Stimulated activated CD8-positive, alpha-beta memory T cell treated with anti-CD3 and anti-CD28 coated beads, Interleukin-7, amount 100 ng/mL, for 4 hours (primary cell): ENCODE results near the gene TMEM213.

ENCODE experiments used
- DNase-seq, 2 donors: peaks; one replicate each; pipeline ENCODE4 v3.0.0-alpha.2; 2020; ENCODE audit warnings: low read depth in 2 of 2

Gene TMEM213

DNA sequence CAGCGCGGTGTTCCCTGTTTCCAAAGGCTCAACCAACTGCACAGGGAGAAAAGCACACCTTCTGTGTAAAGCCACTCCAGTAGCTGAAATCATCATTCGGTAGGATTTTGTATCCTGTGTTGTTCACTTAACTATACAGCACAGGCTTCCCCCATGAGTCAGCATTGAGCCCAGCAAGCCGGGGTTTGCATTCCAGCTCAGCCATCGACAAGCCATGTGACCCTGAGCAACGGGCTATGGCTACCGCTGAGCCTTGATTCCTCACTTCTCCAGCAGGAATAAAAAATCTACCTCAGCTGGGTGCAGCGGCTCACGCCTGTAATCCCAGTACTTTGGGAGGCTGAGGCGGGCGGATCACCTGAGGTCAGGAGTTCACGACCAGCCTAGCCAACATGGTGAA, 44.3 kb downstream of the TMEM213 start:
- DNase-seq = no peak

DNA sequence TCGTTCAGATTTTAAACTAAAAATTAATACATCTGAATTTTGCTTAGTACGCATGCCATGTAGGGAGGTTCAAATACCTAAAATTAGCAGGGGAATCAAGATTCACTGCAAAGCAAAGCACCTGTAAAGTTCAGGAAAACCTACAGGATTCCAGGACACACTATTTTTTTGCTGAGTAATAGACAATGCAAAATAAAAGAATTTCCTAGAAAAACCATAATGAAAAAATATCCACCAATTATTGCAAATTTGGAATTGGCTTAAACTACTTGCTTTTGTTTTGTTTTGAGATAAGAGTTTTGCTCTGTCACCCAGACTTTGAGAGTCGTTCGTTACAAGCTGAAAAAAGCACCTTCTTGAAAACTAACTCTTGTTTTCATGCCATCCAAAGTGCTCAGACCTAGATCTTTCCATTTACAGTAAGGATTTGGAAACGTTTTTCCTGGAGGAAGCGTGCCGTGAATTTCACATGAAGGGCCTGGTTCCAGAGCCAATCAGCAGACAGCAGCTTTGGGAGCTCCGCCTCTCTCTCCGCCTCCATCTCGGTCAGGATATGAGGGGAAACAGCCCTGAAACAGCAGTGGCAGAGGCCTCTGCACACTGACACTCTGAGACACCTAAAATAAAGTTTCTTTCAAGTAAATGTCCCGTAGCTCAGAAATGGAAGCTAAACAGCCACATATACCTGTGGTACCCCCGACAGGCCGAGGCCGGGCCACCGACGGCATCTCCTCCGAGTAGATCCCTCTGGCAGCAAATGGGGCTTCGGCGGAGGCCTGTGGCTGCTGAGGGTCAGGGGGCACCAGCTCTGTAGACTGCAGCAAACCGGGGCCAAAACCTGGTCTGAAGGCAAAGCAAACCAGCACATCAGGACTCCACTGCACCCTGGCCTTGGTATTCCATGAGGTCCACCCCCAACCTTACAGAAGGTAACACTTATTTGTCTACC, 46.1 kb downstream of the TMEM213 start:
- no peak for DNase-seq

DNA sequence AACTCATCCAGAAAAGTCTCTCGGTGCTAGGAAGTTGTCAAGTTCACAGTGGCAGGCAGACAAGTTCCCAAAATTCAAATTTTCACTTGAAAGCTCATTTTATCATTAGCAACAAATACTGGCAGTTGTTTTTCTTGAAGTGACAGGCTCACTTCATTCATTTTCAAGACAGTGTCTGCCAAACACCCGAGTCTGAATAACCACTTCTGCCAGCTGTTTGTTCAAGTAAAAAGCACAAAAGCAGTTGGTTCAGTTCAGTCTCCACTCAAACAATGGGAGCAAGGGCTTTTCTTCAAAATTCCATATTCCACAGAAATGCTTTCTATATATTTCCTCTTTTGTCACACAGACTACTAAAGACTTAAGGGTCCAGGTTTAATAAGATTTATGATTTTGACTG, 47.9 kb downstream of the TMEM213 start:
- DNase-seq = no peak

DNA sequence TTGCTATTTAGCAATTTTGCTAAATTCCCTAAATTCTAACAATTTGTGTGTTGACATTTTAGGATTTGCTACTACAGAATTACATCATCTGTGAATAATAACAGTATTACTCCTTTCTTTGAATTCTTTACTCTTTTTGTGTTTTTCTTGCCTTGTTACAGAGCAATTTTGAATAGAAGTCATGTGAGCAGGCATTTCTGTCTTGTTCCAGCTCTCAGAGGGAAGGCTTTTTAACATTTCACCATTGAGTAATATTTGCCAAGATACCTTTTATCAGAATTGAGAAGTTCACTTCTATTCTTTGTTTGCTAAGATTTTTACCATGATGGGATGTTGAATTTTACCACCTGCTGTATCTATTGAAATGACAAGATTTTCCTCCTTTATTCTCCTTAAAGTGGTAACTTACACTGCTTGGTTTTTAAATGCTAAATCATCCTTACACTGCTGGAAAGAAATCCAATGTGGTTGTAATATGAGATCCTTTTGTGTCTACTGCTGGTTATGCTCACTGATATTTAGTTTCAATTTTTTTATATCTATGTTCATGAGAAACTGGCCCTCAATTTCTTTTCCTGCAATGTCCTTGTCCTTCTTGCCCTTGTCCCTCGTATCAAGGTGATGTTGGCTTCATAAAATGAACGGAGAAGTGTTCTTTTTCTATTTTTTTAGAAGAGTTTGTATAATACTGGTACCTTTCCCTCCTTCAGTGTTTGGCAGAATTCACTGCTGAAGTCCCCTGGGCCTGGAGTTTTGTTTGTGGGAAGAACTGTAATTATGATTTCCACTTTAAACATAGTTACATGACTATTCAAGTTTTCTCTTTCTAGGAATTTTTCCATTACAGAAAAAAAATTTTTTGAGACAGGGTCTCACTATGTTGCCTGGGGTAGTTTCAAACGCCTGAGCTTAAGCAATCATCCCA, 50.5 kb downstream of the TMEM213 start:
- no peak for DNase-seq

GRCh38 chr7:138849701-138850100, 51.9 kb downstream of the TMEM213 start:
- no peak for DNase-seq

GRCh38 chr7:138852469-138852868, 54.7 kb downstream of the TMEM213 start:
- DNase-seq = no peak

DNA sequence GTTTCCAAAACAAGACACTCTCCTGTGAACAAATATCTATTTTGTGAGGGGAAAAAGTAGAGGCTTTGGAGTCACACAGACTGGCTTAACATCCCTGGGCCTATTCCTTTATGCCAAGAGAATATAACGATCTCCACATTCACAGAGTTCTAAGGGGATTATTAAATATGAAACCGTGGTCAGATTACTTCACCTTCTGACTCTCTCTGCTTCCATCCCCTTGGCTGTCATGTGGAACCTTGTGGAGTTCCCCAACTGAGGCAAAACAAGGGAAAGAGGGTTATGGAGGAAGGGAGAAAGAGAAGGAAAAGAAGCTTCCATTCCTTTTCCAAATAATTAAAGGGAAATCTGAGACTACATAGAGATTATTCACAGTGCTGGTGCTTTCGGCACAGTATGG, 55.7 kb downstream of the TMEM213 start:
- no peak for DNase-seq

DNA sequence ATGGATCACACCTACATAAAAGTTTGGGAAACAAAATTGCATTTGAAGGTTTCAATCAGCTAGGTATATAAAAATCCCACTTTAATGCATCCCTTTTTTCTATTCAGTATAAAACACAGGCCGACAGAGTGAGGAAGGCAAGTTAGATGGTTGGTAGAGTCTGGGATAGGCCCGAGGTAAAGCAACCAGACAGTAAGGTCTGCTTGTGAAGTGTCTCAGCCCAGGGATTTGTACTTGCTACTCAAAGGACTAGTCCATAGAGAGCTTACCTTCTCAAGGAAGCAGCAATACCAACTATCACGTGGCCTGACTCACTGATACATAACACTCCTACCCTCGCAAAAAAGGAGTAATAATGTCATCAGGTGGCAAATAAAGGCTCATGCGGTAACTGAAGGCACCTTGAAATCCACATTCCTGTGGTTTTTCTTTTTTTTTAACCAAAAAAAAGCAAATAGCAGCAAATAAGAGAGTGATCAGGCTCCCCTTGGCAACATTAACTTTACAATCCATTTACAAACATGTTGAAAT, 56.4 kb downstream of the TMEM213 start:
- DNase-seq = no peak

DNA sequence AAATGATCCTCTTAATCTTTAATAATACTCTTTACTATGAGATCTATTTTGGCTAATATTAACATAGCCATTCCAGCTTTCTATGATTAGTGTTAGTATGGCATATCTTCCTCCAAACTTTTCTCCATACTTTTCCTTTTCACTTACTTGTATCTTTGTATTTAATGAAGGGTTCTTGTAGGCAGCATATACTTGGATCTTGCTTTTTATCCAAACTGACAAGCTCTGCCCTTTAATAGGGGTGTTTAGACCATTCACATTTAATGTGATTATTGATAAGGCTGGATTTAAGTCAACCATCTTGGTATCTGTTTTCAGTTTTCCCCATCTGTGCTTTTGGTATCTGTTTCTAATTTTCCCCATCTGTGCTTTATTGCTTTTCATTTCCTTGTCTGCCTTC, 59.9 kb downstream of the TMEM213 start:
- DNase-seq = no peak

DNA sequence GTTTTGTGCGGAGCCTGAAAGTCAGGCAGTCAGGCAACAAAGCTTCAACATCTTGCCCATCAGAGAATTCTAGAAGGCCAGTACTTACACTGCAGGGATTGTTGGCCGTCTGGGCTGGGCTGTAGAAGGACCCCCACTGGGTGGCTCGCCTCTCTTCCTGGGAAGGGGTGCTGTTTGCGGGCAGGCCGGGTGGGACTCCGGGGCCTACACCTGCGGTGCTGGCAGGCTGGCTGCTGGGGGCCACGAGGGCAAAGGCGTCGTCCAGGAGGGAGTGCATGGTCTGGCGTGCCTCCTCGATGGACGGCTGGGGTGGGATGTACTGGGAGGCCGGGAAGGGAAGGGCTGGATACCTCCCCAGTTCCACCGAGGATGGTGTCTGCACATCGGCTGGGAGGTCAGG, 63.3 kb downstream of the TMEM213 start:
- DNase-seq = no peak

DNA sequence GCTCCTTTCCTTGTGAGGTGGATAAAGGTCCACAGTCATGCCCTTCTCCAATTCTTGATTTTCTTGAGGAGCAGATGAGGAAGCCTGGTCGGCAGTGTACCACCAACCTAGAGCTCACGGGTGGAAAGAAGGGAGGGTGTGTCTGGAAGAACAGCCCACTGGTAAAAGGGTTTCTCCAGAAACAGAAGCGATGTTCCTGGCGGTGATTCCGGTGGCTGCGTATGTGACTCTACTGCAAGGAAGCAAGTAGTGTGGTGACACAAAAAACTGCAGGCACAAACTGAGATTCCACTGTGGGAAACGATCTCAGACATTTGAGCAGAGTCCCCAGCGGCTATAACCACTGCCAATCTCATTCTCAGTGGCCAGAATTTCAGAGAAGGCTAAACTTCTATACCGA, 66.1 kb downstream of the TMEM213 start:
- no peak for DNase-seq

GRCh38 chr7:138864667-138865066, 66.9 kb downstream of the TMEM213 start:
- no peak for DNase-seq

- peak; percentile 4 to 13 for DNase-seq
These were observed 68.0 kb downstream of the TMEM213 start for GRCh38 chr7:138865843-138866242.

DNA sequence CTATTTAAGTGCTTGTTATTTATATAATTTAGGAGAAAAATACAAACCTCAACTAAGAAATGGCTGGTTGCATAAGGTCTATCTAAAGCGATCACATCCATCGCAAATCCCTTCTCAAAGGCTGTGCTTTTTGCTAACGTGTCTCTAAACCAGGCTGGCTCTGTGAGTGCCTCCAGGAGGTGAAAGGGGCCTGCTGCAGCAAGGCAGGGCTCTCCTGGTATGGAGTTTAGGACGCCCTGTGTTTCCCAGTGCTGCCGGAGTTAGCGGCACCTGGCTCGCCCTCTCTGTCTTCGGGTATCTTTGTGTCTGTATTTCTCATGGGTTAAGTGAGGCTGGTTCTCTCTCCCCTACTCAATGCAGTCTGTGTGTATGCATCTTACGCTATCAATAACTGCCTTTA, 68.6 kb downstream of the TMEM213 start:
- no peak for DNase-seq

- DNase-seq = no peak
These were observed 70.0 kb downstream of the TMEM213 start for GRCh38 chr7:138867744-138868143.

GRCh38 chr7:138868711-138869110, 70.9 kb downstream of the TMEM213 start:
- no peak for DNase-seq

GRCh38 chr7:138869353-138869752, 71.6 kb downstream of the TMEM213 start:
- DNase-seq = no peak

GRCh38 chr7:138871065-138871813, 73.4 kb downstream of the TMEM213 start:
- no peak for DNase-seq

GRCh38 chr7:138871814-138872090, 74.0 kb downstream of the TMEM213 start:
- DNase-seq = no peak

GRCh38 chr7:138872576-138872975, 74.8 kb downstream of the TMEM213 start:
- DNase-seq = no peak

DNA sequence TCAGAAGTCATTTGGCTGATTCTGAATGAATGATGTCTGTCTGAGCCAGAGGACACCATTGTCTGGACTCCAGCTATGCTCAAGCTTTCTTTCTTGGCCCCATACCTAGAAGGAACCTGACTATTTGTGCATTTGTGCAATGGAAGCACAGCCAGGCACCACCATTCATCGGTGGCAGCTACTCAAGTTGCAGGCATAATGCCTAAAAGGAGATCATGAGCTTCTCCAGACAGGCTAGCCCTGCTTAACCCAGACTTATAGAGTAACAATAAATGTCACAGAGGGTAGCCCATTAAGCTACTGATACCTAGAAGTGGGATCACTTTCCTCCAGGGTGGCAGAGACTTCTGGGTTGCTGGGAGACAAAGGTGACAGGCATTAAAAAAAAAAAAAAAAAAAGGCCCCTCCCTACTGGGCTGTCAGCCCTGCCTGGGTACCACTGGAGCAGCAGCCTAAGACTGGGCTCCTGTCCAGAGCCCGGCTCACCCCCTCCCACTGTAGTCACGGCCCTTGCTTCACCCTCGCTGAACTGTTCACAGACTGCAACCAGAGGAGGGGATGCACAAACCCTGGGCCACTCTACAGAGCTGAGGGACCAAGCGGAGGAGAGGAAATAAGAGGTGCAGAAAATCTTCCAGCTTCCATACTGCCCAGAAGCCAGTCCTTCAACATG, 75.6 kb downstream of the TMEM213 start:
- no peak for DNase-seq
